ENCODE data around the gene SLIT1.

Gene SLIT1

GRCh38 chr10:97224483-97225435, 39.0 kb upstream of the SLIT1 start:
- no peaks in the 10 kb centered on the region; the same call in 1 of the 2 replicates for H3K36me3 ChIP-seq (ENCODE audit: insufficient read depth, low read length)

GRCh38 chr10:97222326-97222961, 36.7 kb upstream of the SLIT1 start:
- H3K9ac ChIP-seq (ENCODE audit: insufficient read length): no peak overlapping the region
- TF ChIP-seq FOXP2 (optimal IDR thresholded peaks at IDR 0.05; ENCODE audit: control extremely low read depth, extremely low read length, insufficient read depth) (no peak), POLR2AphosphoS5 (IDR thresholded peaks at IDR 0.05; ENCODE audit: borderline replicate concordance, low read depth, low read length) (no peak), EZH2 (IDR thresholded peaks at IDR 0.05) (no peak)
- no peaks in the 10 kb centered on the region for H3K9me3 ChIP-seq (ENCODE audit: low read depth, low read length)
- no peak for DNase-seq (ENCODE audit: low read depth, low spot score)
- H3K27ac ChIP-seq: no peak overlapping the region
- no peaks in the 10 kb centered on the region; the same call in 1 of the 2 replicates for H3K36me3 ChIP-seq (ENCODE audit: insufficient read depth, low read length)
- no peak overlapping the region for H3K4me3 ChIP-seq

More at GRCh38 chr10:97224483-97225435, 39.0 kb upstream of the SLIT1 start:
- TF ChIP-seq EZH2 (IDR thresholded peaks at IDR 0.05): no peak
- TF ChIP-seq FOXP2 (optimal IDR thresholded peaks at IDR 0.05; ENCODE audit: control extremely low read depth, extremely low read length, insufficient read depth): no peak
- TF ChIP-seq POLR2AphosphoS5 (IDR thresholded peaks at IDR 0.05; ENCODE audit: borderline replicate concordance, low read depth, low read length): no peak
- no peaks in the 10 kb centered on the region for H3K9me3 ChIP-seq (ENCODE audit: low read depth, low read length)
- H3K9ac ChIP-seq (ENCODE audit: insufficient read length): no peak overlapping the region
- H3K4me3 ChIP-seq: no peak overlapping the region
- H3K27ac ChIP-seq: no peak overlapping the region
- DNase-seq (ENCODE audit: low read depth, low spot score): no peak

- Histone ChIP-seq H3K9ac (ENCODE audit: insufficient read length) (no peak overlapping the region), H3K9me3 (ENCODE audit: low read depth, low read length) (no peaks in the 10 kb centered on the region), H3K4me3 (no peak overlapping the region), H3K36me3 (ENCODE audit: insufficient read depth, low read length) (no peaks in the 10 kb centered on the region), H3K27ac (no peak overlapping the region)
- TF ChIP-seq FOXP2 (optimal IDR thresholded peaks at IDR 0.05; ENCODE audit: control extremely low read depth, extremely low read length, insufficient read depth) (no peak), POLR2AphosphoS5 (IDR thresholded peaks at IDR 0.05; ENCODE audit: borderline replicate concordance, low read depth, low read length) (no peak), EZH2 (IDR thresholded peaks at IDR 0.05) (no peak)
- no peak for DNase-seq (ENCODE audit: low read depth, low spot score)
Measured at GRCh38 chr10:97220355-97220754, 34.6 kb upstream of the SLIT1 start.

- Histone ChIP-seq H3K36me3 (ENCODE audit: insufficient read depth, low read length) (no peaks in the 10 kb centered on the region), H3K9ac (ENCODE audit: insufficient read length) (no peak overlapping the region), H3K4me3 (no peak overlapping the region), H3K27ac (no peak overlapping the region), H3K9me3 (ENCODE audit: low read depth, low read length) (no peaks in the 10 kb centered on the region)
- DNase-seq (ENCODE audit: low read depth, low spot score): no peak
- TF ChIP-seq POLR2AphosphoS5 (IDR thresholded peaks at IDR 0.05; ENCODE audit: borderline replicate concordance, low read depth, low read length): no peak
- TF ChIP-seq FOXP2 (optimal IDR thresholded peaks at IDR 0.05; ENCODE audit: control extremely low read depth, extremely low read length, insufficient read depth): no peak
- no peak for TF ChIP-seq EZH2 (IDR thresholded peaks at IDR 0.05)
Measured at GRCh38 chr10:97217299-97217698, 31.5 kb upstream of the SLIT1 start.

- Histone ChIP-seq H3K27ac (no peak overlapping the region), H3K9ac (ENCODE audit: insufficient read length) (no peak overlapping the region), H3K4me3 (no peak overlapping the region), H3K9me3 (ENCODE audit: low read depth, low read length) (no peaks in the 10 kb centered on the region), H3K36me3 (ENCODE audit: insufficient read depth, low read length) (no peaks in the 10 kb centered on the region)
- no peak for TF ChIP-seq FOXP2 (optimal IDR thresholded peaks at IDR 0.05; ENCODE audit: control extremely low read depth, extremely low read length, insufficient read depth)
- no peak for TF ChIP-seq EZH2 (IDR thresholded peaks at IDR 0.05)
- no peak for TF ChIP-seq POLR2AphosphoS5 (IDR thresholded peaks at IDR 0.05; ENCODE audit: borderline replicate concordance, low read depth, low read length)
- no peak for DNase-seq (ENCODE audit: low read depth, low spot score)
Measured at GRCh38 chr10:97215619-97216260, 30.0 kb upstream of the SLIT1 start.

GRCh38 chr10:97213431-97213830, 27.7 kb upstream of the SLIT1 start:
- H3K9me3 ChIP-seq (ENCODE audit: low read depth, low read length): no peaks in the 10 kb centered on the region
- H3K27ac ChIP-seq: no peak overlapping the region
- no peak for DNase-seq (ENCODE audit: low read depth, low spot score)
- no peaks in the 10 kb centered on the region for H3K36me3 ChIP-seq (ENCODE audit: insufficient read depth, low read length)
- H3K4me3 ChIP-seq: no peak overlapping the region
- TF ChIP-seq POLR2AphosphoS5 (IDR thresholded peaks at IDR 0.05; ENCODE audit: borderline replicate concordance, low read depth, low read length) (no peak), EZH2 (IDR thresholded peaks at IDR 0.05) (no peak), FOXP2 (optimal IDR thresholded peaks at IDR 0.05; ENCODE audit: control extremely low read depth, extremely low read length, insufficient read depth) (no peak)
- no peak overlapping the region for H3K9ac ChIP-seq (ENCODE audit: insufficient read length)

GRCh38 chr10:97211229-97211628, 25.5 kb upstream of the SLIT1 start:
- H3K4me3 ChIP-seq: no peak overlapping the region
- TF ChIP-seq EZH2 (IDR thresholded peaks at IDR 0.05) (no peak), FOXP2 (optimal IDR thresholded peaks at IDR 0.05; ENCODE audit: control extremely low read depth, extremely low read length, insufficient read depth) (no peak), POLR2AphosphoS5 (IDR thresholded peaks at IDR 0.05; ENCODE audit: borderline replicate concordance, low read depth, low read length) (no peak)

GRCh38 chr10:97210543-97210960, 24.8 kb upstream of the SLIT1 start:
- no peak overlapping the region for H3K4me3 ChIP-seq
- no peaks in the 10 kb centered on the region for H3K9me3 ChIP-seq (ENCODE audit: low read depth, low read length)
- H3K27ac ChIP-seq: no peak overlapping the region
- no peak for DNase-seq (ENCODE audit: low read depth, low spot score)
- no peak overlapping the region for H3K9ac ChIP-seq (ENCODE audit: insufficient read length)
- TF ChIP-seq EZH2 (IDR thresholded peaks at IDR 0.05) (no peak), POLR2AphosphoS5 (IDR thresholded peaks at IDR 0.05; ENCODE audit: borderline replicate concordance, low read depth, low read length) (no peak), FOXP2 (optimal IDR thresholded peaks at IDR 0.05; ENCODE audit: control extremely low read depth, extremely low read length, insufficient read depth) (no peak)
- no peaks in the 10 kb centered on the region for H3K36me3 ChIP-seq (ENCODE audit: insufficient read depth, low read length)

More at GRCh38 chr10:97211229-97211628, 25.5 kb upstream of the SLIT1 start:
- Histone ChIP-seq H3K9ac (ENCODE audit: insufficient read length) (no peak overlapping the region), H3K9me3 (ENCODE audit: low read depth, low read length) (no peaks in the 10 kb centered on the region), H3K36me3 (ENCODE audit: insufficient read depth, low read length) (no peaks in the 10 kb centered on the region), H3K27ac (no peak overlapping the region)
- DNase-seq (ENCODE audit: low read depth, low spot score): no peak

All from SK-N-MC (cell line).